Loucy (cell line): Measurements from ENCODE around the gene BACH2.

Experiments
- CTCF ChIP-seq: fragments of 200-600 bp; sonication (generic); conservative IDR thresholded peaks from 2 replicates; pipeline ENCODE4 v1.5.1; 2014; ENCODE audit warnings: mild to moderate bottlenecking, antibody characterized with exemption, low read length
- EZH2phosphoT487 ChIP-seq: fragments of 200-600 bp; IDR thresholded peaks from 2 replicates; pipeline ENCODE4 v1.6.1; 2018; ENCODE audit warnings: antibody characterized with exemption, mild to moderate bottlenecking, moderate library complexity, borderline replicate concordance

- TF ChIP-seq CTCF (0 out of 2 replicates have a peak, but pooled peaks have one; percentile 22), EZH2phosphoT487 (no peak)
These were observed 185.3 kb downstream of the BACH2 start for GRCh38 chr6:90111387-90111786.
